ENCODE measurements around the gene RUBCN.
A peak's percentile ranks its signal among the peaks of the same experiment; 100 is the strongest.
"Not testable (repeated sequence)": the region's sequence is repeated elsewhere in the genome, so short reads cannot be mapped to it uniquely, and the experiment has no call there.

RUBCN gene

DNA sequence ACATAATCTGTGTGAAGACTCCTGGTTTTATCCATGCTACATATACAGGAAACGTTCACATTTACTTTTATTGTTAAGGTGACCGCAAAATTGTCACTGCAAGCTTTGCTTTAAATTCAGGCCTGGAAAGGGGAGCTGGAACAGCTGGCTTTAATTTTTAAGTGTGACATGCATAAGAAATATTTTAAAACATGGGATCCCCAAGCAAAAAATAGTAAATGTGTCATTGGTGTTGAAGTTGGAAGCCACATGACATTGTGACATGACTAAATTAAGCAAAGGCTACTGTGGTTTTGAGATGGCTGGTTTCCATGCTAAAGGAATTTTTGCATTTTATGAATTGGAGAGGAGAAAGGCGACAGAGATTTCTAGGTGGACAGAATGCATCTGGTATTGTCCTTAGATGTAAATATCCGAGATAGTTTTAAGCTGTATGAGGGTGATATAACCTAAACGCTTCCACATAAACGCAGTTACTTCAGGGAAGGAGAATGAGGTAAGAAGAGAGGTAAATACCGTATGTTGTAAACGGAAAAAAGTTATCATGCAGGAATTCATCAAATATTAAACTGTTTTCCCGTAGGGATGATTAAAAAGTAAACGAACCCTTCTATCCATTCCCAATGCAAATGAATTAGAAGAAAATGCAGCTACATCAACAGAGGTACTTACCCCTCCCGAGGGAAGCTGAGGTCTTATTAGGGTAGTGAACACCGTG is 12.1 kb upstream of the RUBCN start:
- peak overlapping the region; percentile 91 for H3K4me3 ChIP-seq (ENCODE audit: low read length)
- no peak for TF ChIP-seq ZNF274 (IDR thresholded peaks at IDR 0.05; ENCODE audit: low read depth, low read length)

DNA sequence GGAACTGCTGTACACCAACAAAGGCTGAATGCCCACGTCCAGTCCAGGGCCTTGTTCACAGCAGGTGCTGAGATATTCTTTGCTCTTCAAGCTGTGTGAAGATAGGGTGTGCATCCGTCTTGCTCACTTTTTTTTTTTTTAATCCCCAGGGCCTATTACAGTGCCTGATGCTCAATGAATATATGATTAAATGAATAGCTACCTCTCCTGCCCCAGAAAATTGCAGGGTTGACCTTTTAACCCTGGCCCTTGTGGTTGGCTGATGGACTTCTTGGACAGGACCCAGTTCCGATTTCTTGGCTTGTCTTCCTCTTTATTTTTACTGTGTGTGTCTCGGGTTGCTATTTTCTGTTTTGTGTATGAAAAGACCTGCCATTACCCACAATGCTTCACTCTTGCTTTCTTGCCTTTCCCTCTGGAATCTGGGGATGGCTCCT is 10.1 kb upstream of the RUBCN start:
- no peak for TF ChIP-seq ZNF274 (IDR thresholded peaks at IDR 0.05; ENCODE audit: low read depth, low read length)
- no peak overlapping the region for H3K4me3 ChIP-seq (ENCODE audit: low read length)

DNA sequence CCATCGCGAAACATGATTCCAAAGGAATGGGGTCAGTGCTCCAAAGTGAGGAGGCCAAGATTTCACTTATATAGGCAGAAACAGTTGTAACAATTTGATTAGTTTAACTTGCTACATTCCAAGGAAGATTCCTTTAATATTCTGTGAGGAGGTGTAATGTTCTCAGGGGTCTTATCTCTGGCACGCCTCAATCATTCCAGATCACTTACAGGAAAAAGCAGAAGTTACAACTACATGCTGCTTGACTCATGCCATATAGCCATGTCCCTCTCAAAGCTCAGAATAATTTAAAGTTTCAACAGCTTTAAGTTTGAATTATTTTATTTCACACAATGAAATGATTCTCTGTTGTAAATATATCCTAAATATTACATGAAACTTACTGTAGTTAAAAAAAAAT is 9.5 kb upstream of the RUBCN start:
- TF ChIP-seq ZNF274 (IDR thresholded peaks at IDR 0.05; ENCODE audit: low read depth, low read length): no peak
- H3K4me3 ChIP-seq (ENCODE audit: low read length): no peak overlapping the region

DNA sequence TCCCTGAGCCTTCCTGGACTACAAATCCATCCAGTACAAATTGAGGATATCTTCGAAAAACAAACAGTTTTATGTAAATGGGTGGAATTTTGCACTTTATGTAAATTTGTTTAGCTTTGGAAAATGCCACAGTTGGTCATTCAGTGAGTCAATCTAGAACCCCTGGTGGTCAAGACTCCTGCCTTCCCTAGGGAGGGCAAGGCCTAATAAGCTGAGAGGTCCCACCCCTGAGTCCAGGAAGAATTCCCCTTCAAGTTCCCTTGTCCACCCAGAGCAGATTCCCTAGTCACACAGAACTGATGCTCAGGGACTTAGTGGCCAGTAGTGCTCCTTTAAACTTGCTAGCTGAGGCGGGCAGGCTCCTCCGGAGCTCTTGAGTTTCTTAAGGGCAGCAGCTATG is 6.1 kb upstream of the RUBCN start:
- no peak overlapping the region for H3K4me3 ChIP-seq (ENCODE audit: low read length)
- TF ChIP-seq ZNF274 (IDR thresholded peaks at IDR 0.05; ENCODE audit: low read depth, low read length): no peak

DNA sequence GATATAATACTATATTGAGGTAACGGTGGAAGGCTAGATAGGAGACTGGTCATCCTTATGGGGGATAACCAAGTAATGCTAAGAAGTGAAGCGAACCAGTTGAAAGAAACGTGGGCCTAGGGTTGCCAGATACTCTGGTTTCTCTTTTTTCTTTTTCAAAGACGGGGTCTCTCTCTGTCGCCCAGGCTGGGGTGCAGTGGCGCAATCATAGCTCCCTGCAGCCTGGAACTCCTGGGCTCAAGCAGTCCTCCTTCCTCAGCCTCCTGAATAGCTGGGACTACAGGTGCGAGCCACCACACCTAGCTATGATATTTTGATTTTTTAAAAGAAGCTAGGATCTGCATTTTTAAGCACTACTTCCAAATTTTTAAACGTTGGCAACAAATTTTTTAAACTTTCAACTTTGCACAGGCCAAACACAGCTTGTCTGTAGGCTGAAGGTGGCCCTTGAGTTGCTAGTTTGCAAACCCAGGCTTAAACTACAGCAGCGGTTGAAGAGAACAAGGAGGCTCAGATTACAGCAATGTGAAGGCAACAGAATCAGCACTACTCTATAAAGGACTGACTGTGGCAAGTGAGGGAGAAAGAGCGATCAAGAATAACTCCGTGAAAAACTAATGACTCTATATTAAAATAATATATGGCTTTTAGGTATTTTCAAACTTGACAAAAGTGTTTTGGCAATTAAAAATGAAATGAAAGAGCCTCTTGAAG is 1.2 kb upstream of the RUBCN start:
- peak overlapping the region; percentile 81 for H3K4me3 ChIP-seq (ENCODE audit: low read length)

GRCh38 chr3:197737319-197737649 is 580 bp upstream of the RUBCN start:
- H3K4me3 ChIP-seq (ENCODE audit: low read length): peak overlapping the region; percentile 81
- no peak for TF ChIP-seq ZNF274 (IDR thresholded peaks at IDR 0.05; ENCODE audit: low read depth, low read length)

More for the DNA sequence above, 1.2 kb upstream of the RUBCN start:
- no peak for TF ChIP-seq ZNF274 (IDR thresholded peaks at IDR 0.05; ENCODE audit: low read depth, low read length)

- H3K4me3 ChIP-seq (ENCODE audit: low read length): peak overlapping the region; percentile 71
- TF ChIP-seq ZNF274 (IDR thresholded peaks at IDR 0.05; ENCODE audit: low read depth, low read length): no peak
These were observed 654 bp downstream of the RUBCN start for GRCh38 chr3:197736010-197736490.

DNA sequence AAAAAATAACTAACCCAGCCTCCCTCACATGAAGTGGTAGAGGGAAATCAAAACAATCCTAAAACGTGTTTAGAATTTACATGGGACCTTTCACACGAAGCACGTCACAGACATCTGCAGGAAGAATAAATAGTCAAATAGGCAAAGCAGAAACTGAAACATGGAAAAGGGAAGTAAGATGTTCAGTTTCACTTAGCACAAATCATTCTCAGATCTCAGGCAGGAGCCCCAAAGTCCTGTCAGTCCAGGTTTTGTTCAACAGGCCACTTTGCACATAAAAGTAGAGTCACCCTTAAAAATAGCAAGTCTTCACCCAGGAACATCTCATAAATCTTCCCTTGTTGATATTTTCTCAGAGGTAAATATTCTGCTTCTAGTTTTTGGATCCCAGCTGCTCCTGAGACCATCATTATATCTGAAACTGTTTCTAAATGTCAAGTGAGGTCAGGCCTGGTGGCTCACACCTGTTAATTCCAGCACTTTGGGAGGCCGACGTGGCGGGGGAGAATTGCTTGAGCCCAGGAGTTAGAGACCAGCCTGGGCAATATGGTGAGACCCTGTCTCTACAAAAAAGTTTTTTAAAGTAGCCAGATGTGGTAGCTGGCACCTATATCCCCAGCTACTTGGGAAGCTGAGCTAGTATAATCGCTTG is 1.9 kb downstream of the RUBCN start:
- no peak for TF ChIP-seq ZNF274 (IDR thresholded peaks at IDR 0.05; ENCODE audit: low read depth, low read length)
- H3K4me3 ChIP-seq (ENCODE audit: low read length): peak overlapping the region; percentile 71

GRCh38 chr3:197733042-197733441 is 3.7 kb downstream of the RUBCN start:
- no peak overlapping the region for H3K4me3 ChIP-seq (ENCODE audit: low read length)
- TF ChIP-seq ZNF274 (IDR thresholded peaks at IDR 0.05; ENCODE audit: low read depth, low read length): no peak

DNA sequence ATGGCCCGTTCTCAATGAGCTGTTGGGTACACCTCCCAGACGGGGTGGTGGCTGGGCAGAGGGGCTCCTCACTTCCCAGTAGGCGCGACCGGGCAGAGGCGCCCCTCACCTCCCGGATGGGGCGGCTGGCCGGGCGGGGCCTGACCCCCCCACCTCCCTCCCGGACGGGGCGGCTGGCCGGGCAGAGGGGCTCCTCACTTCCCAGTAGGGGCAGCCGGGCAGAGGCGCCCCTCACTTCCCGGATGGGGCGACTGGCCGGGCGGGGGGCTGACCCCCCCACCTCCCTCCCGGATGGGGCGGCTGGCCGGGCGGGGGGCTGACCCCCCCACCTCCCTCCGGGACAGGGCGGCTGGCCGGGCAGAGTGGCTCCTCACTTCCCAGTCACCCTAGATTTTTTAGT is 5.2 kb downstream of the RUBCN start:
- not testable (repeated sequence) for H3K4me3 ChIP-seq (ENCODE audit: low read length)

GRCh38 chr3:197730770-197731169 is 5.9 kb downstream of the RUBCN start:
- H3K4me3 ChIP-seq (ENCODE audit: low read length): not testable (repeated sequence)

DNA sequence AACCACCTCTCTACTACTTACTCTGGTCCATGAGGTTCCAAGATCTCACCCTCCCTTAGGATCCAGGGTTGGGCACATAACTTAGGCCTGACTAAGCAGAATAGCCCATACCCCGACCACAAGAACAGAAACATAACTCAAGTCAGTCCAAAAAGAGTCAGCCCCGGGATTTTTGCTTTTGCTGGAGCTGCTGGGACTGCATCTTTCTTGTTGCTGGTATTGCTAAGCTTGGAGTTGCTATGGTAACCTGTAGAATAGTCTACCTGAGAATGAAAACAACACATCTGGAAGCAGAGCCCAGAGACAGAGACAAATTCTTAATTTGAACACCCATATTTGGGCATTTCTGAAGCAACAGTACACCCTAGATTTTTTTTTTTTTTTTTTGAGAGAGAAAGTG is 6.5 kb downstream of the RUBCN start:
- H3K4me3 ChIP-seq (ENCODE audit: low read length): no peak overlapping the region
- no peak for TF ChIP-seq ZNF274 (IDR thresholded peaks at IDR 0.05; ENCODE audit: low read depth, low read length)

DNA sequence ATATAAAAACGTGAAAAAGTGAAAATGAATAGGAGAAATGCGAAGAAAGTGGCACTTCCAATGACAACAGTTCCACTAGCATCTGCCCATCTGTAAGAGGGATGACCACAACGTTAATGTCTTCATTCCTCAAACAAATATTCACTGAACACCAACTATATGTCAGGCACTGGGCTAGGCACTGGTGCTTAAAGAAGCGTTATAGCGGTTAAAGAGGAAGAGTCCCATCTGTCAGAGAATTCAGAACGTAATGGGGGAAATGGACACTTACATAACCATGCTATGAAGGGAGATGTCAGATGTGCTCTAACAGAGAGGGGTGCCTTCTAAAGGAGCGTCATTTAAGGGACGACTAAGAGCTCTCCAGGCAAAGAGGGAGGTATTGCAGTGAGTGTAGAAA is 8.2 kb downstream of the RUBCN start:
- H3K4me3 ChIP-seq (ENCODE audit: low read length): no peak overlapping the region
- no peak for TF ChIP-seq ZNF274 (IDR thresholded peaks at IDR 0.05; ENCODE audit: low read depth, low read length)

GRCh38 chr3:197727878-197728277 is 8.8 kb downstream of the RUBCN start:
- H3K4me3 ChIP-seq (ENCODE audit: low read length): not testable (repeated sequence)

DNA sequence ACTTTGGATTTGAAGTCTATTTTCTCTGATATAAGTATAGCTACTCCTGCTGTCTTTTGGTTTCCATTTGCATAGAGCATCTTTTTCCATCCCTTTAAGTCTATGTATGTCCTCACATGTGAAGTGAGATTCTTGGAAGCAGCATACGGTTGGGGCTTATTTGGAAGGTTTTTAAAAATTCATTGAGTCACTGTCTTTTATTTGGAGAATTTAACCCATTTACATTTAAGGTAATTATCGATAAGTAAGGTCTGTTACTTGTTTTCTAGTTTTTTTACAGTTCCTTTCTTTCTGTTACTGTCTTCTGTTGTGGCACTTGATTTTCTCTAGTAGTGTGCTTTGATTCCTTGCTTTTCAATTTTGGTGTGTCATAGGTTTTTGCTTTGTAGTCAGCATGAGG is 14.0 kb downstream of the RUBCN start:
- H3K4me3 ChIP-seq (ENCODE audit: low read length): no peak overlapping the region

More for the DNA sequence above, 14.0 kb downstream of the RUBCN start:
- no peak for TF ChIP-seq ZNF274 (IDR thresholded peaks at IDR 0.05; ENCODE audit: low read depth, low read length)
